H1 (cell line): ENCODE results near the gene DPYD. TPM values are rescaled to one million over a fixed set of nuclear protein-coding genes. Genes with fewer than 3 reads are reported as not detected.

Experiments
- ATF3 ChIP-seq: IDR thresholded peaks from 2 replicates; pipeline ENCODE4 v1.6.1; 2011; ENCODE audit warnings: low read depth, mild to moderate bottlenecking, low read length; ENCODE audit not compliant: insufficient read depth
- CHD2 ChIP-seq: IDR thresholded peaks from 2 replicates; pipeline ENCODE4 v1.6.1; 2012; ENCODE audit warnings: low read length, improper control_type of control experiment
- MAFK ChIP-seq: IDR thresholded peaks from 2 replicates; pipeline ENCODE4 v1.6.1; 2012; ENCODE audit warnings: low read depth, mild to moderate bottlenecking, improper control_type of control experiment, low read length
- SP2 ChIP-seq: IDR thresholded peaks from 2 replicates; pipeline ENCODE4 v1.6.1; 2012; ENCODE audit warnings: mild to moderate bottlenecking, low read length, inconsistent platforms
- SRF ChIP-seq: IDR thresholded peaks from 2 replicates; pipeline ENCODE4 v1.6.1; 2011; ENCODE audit warnings: mild to moderate bottlenecking, low read depth, low read length, moderate library complexity
- polyA plus RNA-seq, 7 experiments: library from polyadenylated mRNA; depleted of rRNA in 3 of 7; stranded (reverse) in 5 of 7; unstranded in 2 of 7; fragments of >200 nt in 5 of 7; fragments of 200-250 nt in 2 of 7; gene quantifications; 1 replicate in 5 of 7; 2 replicates in 1 of 7; 4 replicates in 1 of 7; pipeline versions ENCODE4 v1.2.1 to v1.2.3, GENCODE V29; 2011 to 2013; ENCODE audit warnings: missing spikeins in 2 of 7, mixed read lengths in 2 of 7
- total RNA-seq: library from RNA; stranded (reverse); fragmentation: NEBNext Ultra II Directional; extraction: Animal tissue kit (Norgen Biotek cat#: 25700); gene quantifications from 2 replicates; pipeline ENCODE4 v1.2.1, GENCODE V29; 2021
- TF ChIP-seq, protein P1 (sequence below), 3 experiments: IDR thresholded peaks; 1 replicate in 2 of 3; 2 replicates in 1 of 3; pipeline versions ENCODE4 v1.5.1 to v1.6.1; 2011; ENCODE audit warnings: low read length in 3 of 3, mild to moderate bottlenecking in 3 of 3, inconsistent platforms in 2 of 3, low read depth in 1 of 3, moderate library complexity in 1 of 3; ENCODE audit not compliant: insufficient read depth in 1 of 3; ENCODE audit errors: control extremely low read depth in 1 of 3

The DPYD gene
- total and polyA plus RNA-seq, 2 of the 8 experiments (the other 6 are each of a cell fraction or from before 2014, with no cell fraction given) = 0.29 to 0.73 TPM

GRCh38 chr1:97619706-97620105 lies 301.1 kb downstream of the DPYD start (continued):
- no peak for TF ChIP-seq MAFK
- TF ChIP-seq, protein P1, sequence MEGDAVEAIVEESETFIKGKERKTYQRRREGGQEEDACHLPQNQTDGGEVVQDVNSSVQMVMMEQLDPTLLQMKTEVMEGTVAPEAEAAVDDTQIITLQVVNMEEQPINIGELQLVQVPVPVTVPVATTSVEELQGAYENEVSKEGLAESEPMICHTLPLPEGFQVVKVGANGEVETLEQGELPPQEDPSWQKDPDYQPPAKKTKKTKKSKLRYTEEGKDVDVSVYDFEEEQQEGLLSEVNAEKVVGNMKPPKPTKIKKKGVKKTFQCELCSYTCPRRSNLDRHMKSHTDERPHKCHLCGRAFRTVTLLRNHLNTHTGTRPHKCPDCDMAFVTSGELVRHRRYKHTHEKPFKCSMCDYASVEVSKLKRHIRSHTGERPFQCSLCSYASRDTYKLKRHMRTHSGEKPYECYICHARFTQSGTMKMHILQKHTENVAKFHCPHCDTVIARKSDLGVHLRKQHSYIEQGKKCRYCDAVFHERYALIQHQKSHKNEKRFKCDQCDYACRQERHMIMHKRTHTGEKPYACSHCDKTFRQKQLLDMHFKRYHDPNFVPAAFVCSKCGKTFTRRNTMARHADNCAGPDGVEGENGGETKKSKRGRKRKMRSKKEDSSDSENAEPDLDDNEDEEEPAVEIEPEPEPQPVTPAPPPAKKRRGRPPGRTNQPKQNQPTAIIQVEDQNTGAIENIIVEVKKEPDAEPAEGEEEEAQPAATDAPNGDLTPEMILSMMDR (IDR thresholded peaks at IDR 0.05; ENCODE audit: control extremely low read depth in 1 of 3, insufficient read depth in 1 of 3, low read depth in 1 of 3, low read length in 3 of 3) = no peak
- TF ChIP-seq SRF = no peak
- TF ChIP-seq SP2 = no peak
- no peak for TF ChIP-seq CHD2
- no peak for TF ChIP-seq ATF3
